AG09319 (cell line): ENCODE results near the gene TRMT112.
A peak's percentile ranks its signal among the peaks of the same experiment; 100 is the strongest.

Experiments
- DNase-seq: peaks from one replicate; pipeline ENCODE4 v3.0.0-alpha.2; 2010; ENCODE audit warnings: low read depth; ENCODE audit errors: extremely low read depth
- CTCF ChIP-seq: IDR thresholded peaks from 2 replicates; pipeline ENCODE4 v1.5.1; 2011; ENCODE audit warnings: low read depth, mild to moderate bottlenecking, inconsistent platforms, low read length, moderate library complexity

The TRMT112 gene

DNA sequence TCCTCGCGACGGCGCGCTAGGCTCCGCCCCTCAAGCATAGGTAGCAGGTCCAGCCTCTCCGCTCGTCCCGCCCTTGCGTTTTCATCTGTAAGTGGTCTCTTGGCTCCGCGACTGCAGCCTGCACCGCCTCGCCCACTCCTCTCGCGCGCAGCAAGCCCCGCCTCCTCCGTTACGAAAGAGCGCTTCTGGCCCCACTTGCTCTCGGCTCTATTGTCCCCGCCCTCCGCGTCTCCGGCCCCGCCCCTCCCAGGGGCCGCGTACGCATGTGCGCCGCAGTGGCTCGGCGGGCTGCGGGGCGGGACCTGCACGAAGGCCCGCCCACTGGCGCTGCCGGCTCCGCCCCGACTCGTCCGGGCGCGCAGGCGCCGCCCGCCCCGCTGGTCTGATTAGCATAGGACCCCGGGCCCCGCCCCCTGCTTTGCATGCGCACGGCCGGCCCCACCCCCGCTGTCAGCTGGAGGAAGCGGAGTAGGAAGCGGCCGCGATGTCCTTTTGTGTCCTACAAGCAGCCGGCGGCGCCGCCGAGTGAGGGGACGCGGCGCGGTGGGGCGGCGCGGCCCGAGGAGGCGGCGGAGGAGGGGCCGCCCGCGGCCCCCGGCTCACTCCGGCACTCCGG, 12.2 kb downstream of the TRMT112 start, which contains the start of gene ESRRA:
TSS of gene ESRRA (plus strand) at position 450 of the 616 bp plus-strand sequence. CDS start 1,656 bp downstream, outside the sequence.
- DNase-seq = peak; percentile 93
- TF ChIP-seq CTCF = no peak

DNA sequence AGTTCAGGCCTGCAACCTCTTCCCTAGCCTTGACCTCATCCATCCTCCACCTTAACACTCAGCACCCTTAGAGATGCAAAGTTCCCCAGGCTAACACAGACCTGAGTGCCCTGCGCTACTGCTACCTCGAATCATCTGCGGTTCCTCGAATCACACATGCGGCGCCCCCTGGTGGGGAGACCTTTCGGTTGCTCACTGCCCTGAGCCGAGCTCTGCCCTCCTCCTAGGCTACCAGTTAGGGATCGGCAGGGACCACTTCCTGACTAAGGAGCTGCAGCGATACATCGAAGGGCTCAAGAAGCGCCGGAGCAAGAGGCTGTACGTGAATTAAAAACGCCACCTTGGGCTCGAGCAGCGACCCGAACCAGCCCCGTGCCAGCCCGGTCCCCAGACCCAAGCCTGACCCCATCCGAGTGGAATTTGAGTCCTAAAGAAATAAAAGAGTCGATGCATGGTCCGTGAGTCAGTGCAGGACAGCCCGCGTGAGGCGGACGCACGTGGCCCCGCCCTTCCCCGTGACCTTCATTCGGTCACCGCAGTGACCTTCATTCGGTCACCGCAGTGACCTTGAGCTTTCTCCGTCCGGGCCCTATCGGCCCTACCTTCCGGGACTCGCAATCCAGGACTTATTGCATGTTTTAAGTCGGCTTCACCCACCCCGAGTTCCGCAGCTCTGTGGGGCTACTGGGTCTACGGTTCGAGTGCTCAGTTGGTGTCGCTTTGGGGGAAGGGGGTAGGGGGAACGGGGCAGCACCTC, 12.9 kb downstream of the TRMT112 start:
- DNase-seq = peak; percentile 63
- peak; percentile 90 for TF ChIP-seq CTCF

GRCh38 chr11:64304032-64304315, 13.4 kb downstream of the TRMT112 start:
- TF ChIP-seq CTCF = no peak
- no peak for DNase-seq

DNA sequence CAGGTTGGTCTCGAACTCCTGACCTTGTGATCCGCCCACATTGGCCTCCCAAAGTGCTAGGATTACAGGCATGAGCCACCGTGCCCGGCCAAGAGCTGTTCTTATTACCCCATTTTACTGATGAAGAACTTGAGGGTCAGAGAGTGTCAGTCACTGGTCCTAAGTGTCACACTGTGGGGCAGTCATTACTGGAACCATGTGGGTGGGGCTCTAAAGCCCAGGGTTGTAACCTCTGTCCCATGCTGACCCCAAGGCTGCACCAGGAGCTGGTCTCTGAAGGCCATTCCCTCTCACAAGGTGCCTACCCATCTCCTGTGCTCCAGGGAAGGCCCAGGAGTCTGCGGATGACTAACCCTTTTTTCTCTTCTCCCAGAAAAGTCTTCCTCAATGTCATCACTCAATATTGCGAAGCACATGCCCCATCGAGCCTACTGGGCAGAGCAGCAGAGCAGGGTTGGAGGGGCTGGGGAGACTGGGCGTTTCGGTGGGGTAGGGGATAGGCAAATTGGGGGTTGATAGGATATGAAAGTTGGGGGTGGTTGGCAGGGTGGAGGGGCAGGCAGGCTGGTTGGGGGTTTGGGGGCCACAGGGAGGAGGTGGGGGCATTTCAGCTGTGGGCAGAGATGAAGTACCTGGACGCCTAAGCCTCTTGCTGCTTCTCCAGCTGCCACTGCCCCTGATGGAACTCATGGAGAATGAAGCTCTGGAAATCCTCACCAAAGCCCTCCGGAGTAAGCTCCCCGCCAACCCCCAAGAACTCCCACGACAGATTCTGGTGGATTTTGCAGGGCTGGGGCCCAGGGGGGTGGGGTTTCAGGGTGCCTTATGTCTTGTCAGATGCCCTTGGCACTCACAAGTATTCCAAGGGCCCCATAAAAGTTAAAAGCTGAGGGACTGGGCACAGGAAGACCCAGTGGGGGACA, 14.0 kb downstream of the TRMT112 start:
- DNase-seq = no peak
- no peak for TF ChIP-seq CTCF

GRCh38 chr11:64299847-64300648, 17.3 kb downstream of the TRMT112 start, which contains the start of gene CATSPERZ:
CATSPERZ (plus strand) TSS chr11:64300358; CDS start chr11:64300411, 53 bp downstream.
- no peak for TF ChIP-seq CTCF
- no peak for DNase-seq

DNA sequence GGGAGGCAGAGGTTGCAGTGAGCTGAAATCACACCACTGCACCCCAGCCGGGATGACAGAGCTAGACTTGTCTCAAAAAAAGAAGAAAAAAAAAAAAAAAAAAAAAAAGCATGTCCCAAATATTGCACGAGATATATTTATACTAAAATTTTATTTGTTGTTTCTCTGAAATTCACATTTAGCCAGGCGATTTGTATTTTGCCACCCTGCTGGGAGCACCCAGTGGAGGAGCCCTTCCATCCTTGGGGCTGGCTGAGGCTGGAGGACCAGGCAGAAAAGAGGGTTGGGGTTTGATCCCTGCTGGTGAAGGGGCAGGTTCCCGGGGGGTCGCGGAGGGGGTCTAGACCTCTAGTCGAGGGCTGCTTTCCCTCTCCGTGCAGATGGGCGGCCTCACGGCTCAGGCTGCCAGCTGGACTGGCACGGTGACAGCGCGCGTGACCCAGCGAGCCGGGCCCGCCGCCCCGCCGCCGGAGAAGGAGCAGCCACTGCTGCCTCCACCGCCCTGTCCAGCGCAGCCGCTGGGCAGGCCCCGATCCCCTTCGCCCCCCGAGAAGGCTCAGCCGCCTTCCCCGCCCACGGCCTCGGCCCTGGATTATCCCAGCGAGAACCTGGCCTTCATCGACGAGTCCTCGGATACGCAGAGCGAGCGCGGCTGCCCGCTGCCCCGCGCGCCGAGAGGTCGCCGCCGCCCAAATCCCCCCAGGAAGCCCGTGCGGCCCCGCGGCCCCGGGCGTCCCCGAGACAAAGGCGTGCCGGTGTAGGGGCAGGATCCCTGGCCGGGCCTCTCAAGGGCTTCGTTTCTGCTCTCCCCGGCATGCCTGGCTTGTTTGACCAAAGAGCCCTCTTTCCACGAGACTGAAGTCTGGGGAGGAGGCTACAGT, 18.2 kb downstream of the TRMT112 start:
- no peak for DNase-seq
- no peak for TF ChIP-seq CTCF
